ENCODE measurements around the gene SRSF5.

GRCh38 chr14:69792887-69793421, 26.0 kb downstream of the SRSF5 start:
- TF ChIP-seq CTCF (IDR thresholded peaks at IDR 0.05 in 4 of 5, conservative IDR thresholded peaks at IDR 0.05 in 1 of 5) (no peak), POLR2A (IDR thresholded peaks at IDR 0.05) (no peak)

All from gastrocnemius medialis (tissue), 4 donors.